ENCODE results near the gene AMFR.

The AMFR gene

DNA sequence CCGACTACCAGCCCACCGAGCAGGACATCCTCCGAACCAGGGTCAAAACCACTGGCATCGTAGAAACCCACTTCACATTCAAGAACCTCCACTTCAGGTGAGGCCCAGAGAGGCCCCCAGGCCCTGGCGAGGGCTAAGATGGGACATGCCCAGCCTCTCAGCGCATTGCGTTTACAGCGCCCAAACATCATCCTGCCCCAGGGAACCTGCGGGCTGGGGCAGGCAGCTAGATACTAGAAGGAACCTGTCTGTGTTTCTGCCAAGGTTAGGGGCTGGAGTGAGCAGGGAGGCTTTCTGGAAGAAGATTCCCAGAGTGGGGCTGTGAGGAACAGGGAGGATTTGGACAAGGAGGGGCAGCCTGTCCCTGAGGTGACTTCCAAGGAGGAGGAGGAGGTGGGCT lies 90.6 kb downstream of the AMFR start:
- TF ChIP-seq SIN3A (IDR thresholded peaks at IDR 0.05; ENCODE audit: borderline replicate concordance, insufficient read depth, low read length), result no peak
- TF ChIP-seq FOXP2 (optimal IDR thresholded peaks at IDR 0.05; ENCODE audit: borderline replicate concordance, extremely low read depth, extremely low read length, insufficient read depth), result no peak
- TF ChIP-seq TAF1 (IDR thresholded peaks at IDR 0.05; ENCODE audit: borderline replicate concordance, insufficient read depth, low read length), result no peak
- no peak for TF ChIP-seq POLR2AphosphoS5 (IDR thresholded peaks at IDR 0.05; ENCODE audit: low read depth, low read length)

DNA sequence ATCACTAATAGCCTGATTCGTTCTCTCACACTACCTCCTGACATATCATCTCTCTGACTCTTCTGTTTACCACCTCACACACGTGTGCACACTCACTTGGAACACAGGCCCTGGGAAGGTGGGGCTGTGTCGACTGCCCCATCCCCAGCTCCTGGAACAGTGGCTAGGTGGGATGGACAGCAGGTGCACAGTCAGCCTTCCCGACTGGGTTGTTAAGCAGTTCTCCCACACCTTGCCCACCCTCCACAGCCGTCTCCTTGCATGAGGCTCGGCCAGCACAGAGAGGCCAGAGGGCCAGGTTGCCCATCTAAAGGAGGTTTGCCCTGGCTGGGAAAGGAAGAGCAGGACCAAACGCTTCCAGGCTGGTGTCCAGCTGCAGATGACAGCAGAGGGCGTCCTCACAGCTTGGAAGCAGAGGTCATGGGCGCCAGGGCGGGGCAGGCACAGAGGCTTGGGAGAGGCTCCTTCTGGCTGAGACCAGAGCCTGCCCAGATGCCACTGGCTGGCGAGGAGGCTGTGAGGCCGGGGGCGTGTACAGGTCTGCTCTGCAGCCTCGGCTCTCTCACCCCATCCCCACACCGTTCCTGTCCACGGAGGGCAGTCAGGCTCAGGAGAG lies 92.8 kb downstream of the AMFR start:
- TF ChIP-seq, protein P1, sequence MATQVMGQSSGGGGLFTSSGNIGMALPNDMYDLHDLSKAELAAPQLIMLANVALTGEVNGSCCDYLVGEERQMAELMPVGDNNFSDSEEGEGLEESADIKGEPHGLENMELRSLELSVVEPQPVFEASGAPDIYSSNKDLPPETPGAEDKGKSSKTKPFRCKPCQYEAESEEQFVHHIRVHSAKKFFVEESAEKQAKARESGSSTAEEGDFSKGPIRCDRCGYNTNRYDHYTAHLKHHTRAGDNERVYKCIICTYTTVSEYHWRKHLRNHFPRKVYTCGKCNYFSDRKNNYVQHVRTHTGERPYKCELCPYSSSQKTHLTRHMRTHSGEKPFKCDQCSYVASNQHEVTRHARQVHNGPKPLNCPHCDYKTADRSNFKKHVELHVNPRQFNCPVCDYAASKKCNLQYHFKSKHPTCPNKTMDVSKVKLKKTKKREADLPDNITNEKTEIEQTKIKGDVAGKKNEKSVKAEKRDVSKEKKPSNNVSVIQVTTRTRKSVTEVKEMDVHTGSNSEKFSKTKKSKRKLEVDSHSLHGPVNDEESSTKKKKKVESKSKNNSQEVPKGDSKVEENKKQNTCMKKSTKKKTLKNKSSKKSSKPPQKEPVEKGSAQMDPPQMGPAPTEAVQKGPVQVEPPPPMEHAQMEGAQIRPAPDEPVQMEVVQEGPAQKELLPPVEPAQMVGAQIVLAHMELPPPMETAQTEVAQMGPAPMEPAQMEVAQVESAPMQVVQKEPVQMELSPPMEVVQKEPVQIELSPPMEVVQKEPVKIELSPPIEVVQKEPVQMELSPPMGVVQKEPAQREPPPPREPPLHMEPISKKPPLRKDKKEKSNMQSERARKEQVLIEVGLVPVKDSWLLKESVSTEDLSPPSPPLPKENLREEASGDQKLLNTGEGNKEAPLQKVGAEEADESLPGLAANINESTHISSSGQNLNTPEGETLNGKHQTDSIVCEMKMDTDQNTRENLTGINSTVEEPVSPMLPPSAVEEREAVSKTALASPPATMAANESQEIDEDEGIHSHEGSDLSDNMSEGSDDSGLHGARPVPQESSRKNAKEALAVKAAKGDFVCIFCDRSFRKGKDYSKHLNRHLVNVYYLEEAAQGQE (IDR thresholded peaks at IDR 0.05; ENCODE audit: insufficient read depth in 1 of 2, low read depth in 2 of 2, low read length in 2 of 2), result no peak
- TF ChIP-seq TAF1 (IDR thresholded peaks at IDR 0.05; ENCODE audit: borderline replicate concordance, insufficient read depth, low read length), result no peak
- no peak for TF ChIP-seq POLR2AphosphoS5 (IDR thresholded peaks at IDR 0.05; ENCODE audit: low read depth, low read length)
- no peak for TF ChIP-seq FOXP2 (optimal IDR thresholded peaks at IDR 0.05; ENCODE audit: borderline replicate concordance, extremely low read depth, extremely low read length, insufficient read depth)
- no peak for TF ChIP-seq SIN3A (IDR thresholded peaks at IDR 0.05; ENCODE audit: borderline replicate concordance, insufficient read depth, low read length)

DNA sequence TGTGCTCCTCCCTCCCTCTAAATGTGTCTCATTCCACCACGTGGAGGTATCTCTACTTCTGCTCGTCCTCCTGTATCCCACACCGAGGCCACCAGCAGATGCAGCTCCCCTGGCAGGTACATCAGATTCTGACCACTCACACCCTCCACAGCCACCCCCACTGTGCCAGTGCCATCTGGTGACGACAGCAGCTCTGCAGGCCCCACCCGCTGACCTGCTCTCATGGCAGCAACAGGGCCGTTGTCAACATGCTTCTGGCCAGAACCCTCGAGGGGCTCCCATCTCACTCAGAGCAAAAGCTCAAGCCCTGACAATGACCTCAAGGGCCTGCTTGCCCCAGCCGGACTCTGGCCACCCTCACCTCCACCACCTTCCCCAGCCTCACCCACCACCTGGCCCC lies 93.4 kb downstream of the AMFR start:
- no peak for TF ChIP-seq SIN3A (IDR thresholded peaks at IDR 0.05; ENCODE audit: borderline replicate concordance, insufficient read depth, low read length)
- no peak for TF ChIP-seq FOXP2 (optimal IDR thresholded peaks at IDR 0.05; ENCODE audit: borderline replicate concordance, extremely low read depth, extremely low read length, insufficient read depth)
- TF ChIP-seq, protein P1 (IDR thresholded peaks at IDR 0.05; ENCODE audit: insufficient read depth in 1 of 2, low read depth in 2 of 2, low read length in 2 of 2), result no peak
- TF ChIP-seq TAF1 (IDR thresholded peaks at IDR 0.05; ENCODE audit: borderline replicate concordance, insufficient read depth, low read length), result no peak
- TF ChIP-seq POLR2AphosphoS5 (IDR thresholded peaks at IDR 0.05; ENCODE audit: low read depth, low read length), result no peak

DNA sequence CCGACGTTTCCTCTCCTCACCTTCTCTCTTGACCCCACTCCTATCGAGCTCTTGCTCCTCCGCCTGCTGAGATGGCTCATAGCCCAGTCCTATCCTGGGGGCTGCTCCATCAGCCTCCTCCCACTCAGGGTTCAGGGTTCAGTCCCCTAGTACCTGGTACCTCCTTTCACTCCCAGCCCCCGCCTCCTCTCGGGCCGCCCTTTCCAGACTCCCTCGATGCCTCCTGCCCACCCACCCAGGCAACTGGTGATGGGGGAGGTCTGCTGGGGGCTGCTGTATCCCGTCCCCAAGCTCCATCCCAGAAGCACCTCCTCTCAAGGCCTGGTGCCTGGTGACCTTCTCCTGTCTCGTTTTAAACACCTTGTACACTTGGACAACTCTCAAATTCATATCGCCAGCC lies 93.9 kb downstream of the AMFR start:
- TF ChIP-seq, protein P1 (IDR thresholded peaks at IDR 0.05; ENCODE audit: insufficient read depth in 1 of 2, low read depth in 2 of 2, low read length in 2 of 2), result no peak
- TF ChIP-seq POLR2AphosphoS5 (IDR thresholded peaks at IDR 0.05; ENCODE audit: low read depth, low read length), result no peak
- TF ChIP-seq TAF1 (IDR thresholded peaks at IDR 0.05; ENCODE audit: borderline replicate concordance, insufficient read depth, low read length), result no peak
- TF ChIP-seq SIN3A (IDR thresholded peaks at IDR 0.05; ENCODE audit: borderline replicate concordance, insufficient read depth, low read length), result no peak
- no peak for TF ChIP-seq FOXP2 (optimal IDR thresholded peaks at IDR 0.05; ENCODE audit: borderline replicate concordance, extremely low read depth, extremely low read length, insufficient read depth)

DNA sequence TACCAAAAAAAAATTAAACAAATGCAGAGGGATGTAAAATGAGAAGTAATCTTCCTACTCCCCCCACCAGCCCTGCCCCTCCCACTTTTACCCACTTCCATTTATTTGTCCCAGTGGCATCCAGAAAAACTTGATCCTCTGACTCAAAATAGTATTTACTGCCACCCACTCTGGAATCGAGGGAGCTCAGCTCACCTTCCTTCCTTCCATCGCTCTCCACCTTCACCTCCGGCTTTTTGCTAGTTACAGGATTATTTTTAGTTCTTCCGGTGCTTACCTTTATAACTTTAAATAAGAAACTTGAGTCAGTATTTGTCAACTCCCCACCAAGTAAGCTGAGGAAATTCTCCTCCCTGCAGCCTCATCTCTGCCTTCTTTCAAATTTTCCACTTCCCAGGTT lies 94.9 kb downstream of the AMFR start:
- no peak for TF ChIP-seq FOXP2 (optimal IDR thresholded peaks at IDR 0.05; ENCODE audit: borderline replicate concordance, extremely low read depth, extremely low read length, insufficient read depth)
- TF ChIP-seq SIN3A (IDR thresholded peaks at IDR 0.05; ENCODE audit: borderline replicate concordance, insufficient read depth, low read length), result no peak
- TF ChIP-seq, protein P1 (IDR thresholded peaks at IDR 0.05; ENCODE audit: insufficient read depth in 1 of 2, low read depth in 2 of 2, low read length in 2 of 2), result no peak
- TF ChIP-seq POLR2AphosphoS5 (IDR thresholded peaks at IDR 0.05; ENCODE audit: low read depth, low read length), result no peak
